Panc1 (cell line): ENCODE results near the gene TUFT1.

Source experiments
- POLR2AphosphoS5 ChIP-seq: IDR thresholded peaks from 2 replicates; pipeline ENCODE4 v1.6.1; 2012; ENCODE audit warnings: mild to moderate bottlenecking, low read depth, low read length, moderate library complexity
- TCF7L2 ChIP-seq: IDR thresholded peaks from 2 replicates; pipeline ENCODE4 v1.6.1; 2011; ENCODE audit warnings: mild to moderate bottlenecking, low read depth, low read length, inconsistent platforms
- TF ChIP-seq, protein P1 (sequence below): fragments of 450-650 bp; IDR thresholded peaks from 2 replicates; pipeline ENCODE4 v1.5.1; 2017; ENCODE audit warnings: mild to moderate bottlenecking
- TF ChIP-seq, protein P2 (sequence below), 2 experiments: IDR thresholded peaks; 2 replicates each; pipeline ENCODE4 v1.6.1; 2011 to 2012; ENCODE audit warnings: low read depth in 2 of 2, control low read depth in 1 of 2, low read length in 1 of 2, mild to moderate bottlenecking in 1 of 2, moderate library complexity in 1 of 2; ENCODE audit not compliant: insufficient read depth in 1 of 2

GRCh38 chr1:151549199-151549598 lies 9.1 kb downstream of the TUFT1 start:
- TF ChIP-seq POLR2AphosphoS5 (no peak), TCF7L2 (0 out of 2 replicates have a peak, but pooled peaks have one; percentile 9)
- TF ChIP-seq, protein P1, sequence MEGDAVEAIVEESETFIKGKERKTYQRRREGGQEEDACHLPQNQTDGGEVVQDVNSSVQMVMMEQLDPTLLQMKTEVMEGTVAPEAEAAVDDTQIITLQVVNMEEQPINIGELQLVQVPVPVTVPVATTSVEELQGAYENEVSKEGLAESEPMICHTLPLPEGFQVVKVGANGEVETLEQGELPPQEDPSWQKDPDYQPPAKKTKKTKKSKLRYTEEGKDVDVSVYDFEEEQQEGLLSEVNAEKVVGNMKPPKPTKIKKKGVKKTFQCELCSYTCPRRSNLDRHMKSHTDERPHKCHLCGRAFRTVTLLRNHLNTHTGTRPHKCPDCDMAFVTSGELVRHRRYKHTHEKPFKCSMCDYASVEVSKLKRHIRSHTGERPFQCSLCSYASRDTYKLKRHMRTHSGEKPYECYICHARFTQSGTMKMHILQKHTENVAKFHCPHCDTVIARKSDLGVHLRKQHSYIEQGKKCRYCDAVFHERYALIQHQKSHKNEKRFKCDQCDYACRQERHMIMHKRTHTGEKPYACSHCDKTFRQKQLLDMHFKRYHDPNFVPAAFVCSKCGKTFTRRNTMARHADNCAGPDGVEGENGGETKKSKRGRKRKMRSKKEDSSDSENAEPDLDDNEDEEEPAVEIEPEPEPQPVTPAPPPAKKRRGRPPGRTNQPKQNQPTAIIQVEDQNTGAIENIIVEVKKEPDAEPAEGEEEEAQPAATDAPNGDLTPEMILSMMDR, result no peak
- TF ChIP-seq, protein P2, sequence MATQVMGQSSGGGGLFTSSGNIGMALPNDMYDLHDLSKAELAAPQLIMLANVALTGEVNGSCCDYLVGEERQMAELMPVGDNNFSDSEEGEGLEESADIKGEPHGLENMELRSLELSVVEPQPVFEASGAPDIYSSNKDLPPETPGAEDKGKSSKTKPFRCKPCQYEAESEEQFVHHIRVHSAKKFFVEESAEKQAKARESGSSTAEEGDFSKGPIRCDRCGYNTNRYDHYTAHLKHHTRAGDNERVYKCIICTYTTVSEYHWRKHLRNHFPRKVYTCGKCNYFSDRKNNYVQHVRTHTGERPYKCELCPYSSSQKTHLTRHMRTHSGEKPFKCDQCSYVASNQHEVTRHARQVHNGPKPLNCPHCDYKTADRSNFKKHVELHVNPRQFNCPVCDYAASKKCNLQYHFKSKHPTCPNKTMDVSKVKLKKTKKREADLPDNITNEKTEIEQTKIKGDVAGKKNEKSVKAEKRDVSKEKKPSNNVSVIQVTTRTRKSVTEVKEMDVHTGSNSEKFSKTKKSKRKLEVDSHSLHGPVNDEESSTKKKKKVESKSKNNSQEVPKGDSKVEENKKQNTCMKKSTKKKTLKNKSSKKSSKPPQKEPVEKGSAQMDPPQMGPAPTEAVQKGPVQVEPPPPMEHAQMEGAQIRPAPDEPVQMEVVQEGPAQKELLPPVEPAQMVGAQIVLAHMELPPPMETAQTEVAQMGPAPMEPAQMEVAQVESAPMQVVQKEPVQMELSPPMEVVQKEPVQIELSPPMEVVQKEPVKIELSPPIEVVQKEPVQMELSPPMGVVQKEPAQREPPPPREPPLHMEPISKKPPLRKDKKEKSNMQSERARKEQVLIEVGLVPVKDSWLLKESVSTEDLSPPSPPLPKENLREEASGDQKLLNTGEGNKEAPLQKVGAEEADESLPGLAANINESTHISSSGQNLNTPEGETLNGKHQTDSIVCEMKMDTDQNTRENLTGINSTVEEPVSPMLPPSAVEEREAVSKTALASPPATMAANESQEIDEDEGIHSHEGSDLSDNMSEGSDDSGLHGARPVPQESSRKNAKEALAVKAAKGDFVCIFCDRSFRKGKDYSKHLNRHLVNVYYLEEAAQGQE (IDR thresholded peaks at IDR 0.05; ENCODE audit: insufficient read depth in 1 of 2, low read depth in 2 of 2, low read length in 1 of 2), result no peak; a peak in 1 of 4 replicates
